Colonic mucosa (tissue), 4 donors: Measurements from ENCODE around the gene MESP2. TPM values are rescaled to one million over a fixed set of nuclear protein-coding genes. Genes with fewer than 3 reads are reported as not detected.
A peak's percentile ranks its signal among the peaks of the same experiment; 100 is the strongest.

Source experiments
- DNase-seq: peaks from one replicate; pipeline ENCODE4 v3.0.0-alpha.2; 2020
- H3K27ac ChIP-seq: fragments of 200-600 bp; one replicate; pipeline ENCODE4 v1.8.0; 2021
- H3K27me3 ChIP-seq: fragments of 200-600 bp; one replicate; pipeline ENCODE4 v1.8.0; 2021
- H3K36me3 ChIP-seq: fragments of 200-600 bp; one replicate; pipeline ENCODE4 v1.8.0; 2021
- H3K4me1 ChIP-seq: fragments of 200-600 bp; one replicate; pipeline ENCODE4 v1.8.0; 2021; ENCODE audit warnings: mild to moderate bottlenecking
- H3K4me3 ChIP-seq: fragments of 200-600 bp; one replicate; pipeline ENCODE4 v1.8.0; 2021
- H3K9ac ChIP-seq, 2 donors: one replicate each; pipeline ENCODE4 v1.7.0; 2013; ENCODE audit warnings: control low read depth in 2 of 2, low read depth in 2 of 2, low read length in 2 of 2
- H3K9me3 ChIP-seq: fragments of 200-600 bp; one replicate; pipeline ENCODE4 v1.8.0; 2021
- CTCF ChIP-seq: fragments of 200-600 bp; IDR thresholded peaks from one replicate; pipeline ENCODE4 v1.8.0; 2022; ENCODE audit warnings: antibody characterized with exemption, mild to moderate bottlenecking
- intact Hi-C: fragments of 100-400 bp; cut with DNase I; formaldehyde crosslinking; loops from one replicate; pipeline ENCODE4 v1.14.1; 2022
- total RNA-seq, 2 donors: library from RNA; stranded (reverse); fragmentation: NEBNext Ultra II Directional in 1 of 2; extraction: Animal tissue kit (Norgen Biotek cat#: 25700) in 1 of 2; gene quantifications; one replicate each; pipeline ENCODE4 v1.2.1, GENCODE V29; 2021
- donor health status: healthy.
- donor health status: DM: no; HTN: no; CAD: no.
- donor health status: DM: no; HTN: no; CAD: no.

MESP2 gene
- total RNA-seq, 2 donors from 2014 or later, result 0.45 to 5.4 TPM

- peaks cover 7% of the 10 kb centered on the region for H3K4me1 ChIP-seq
- no peaks in the 10 kb centered on the region for H3K9me3 ChIP-seq
- intact Hi-C loops, result no loop called here
- H3K4me3 ChIP-seq, result peak within 1 kb of the TSS; percentile 77
- H3K27me3 ChIP-seq, result no peaks in the 10 kb centered on the region
- H3K36me3 ChIP-seq, result no peaks in the 10 kb centered on the region
- peak within 1 kb of the TSS; percentile 39 for H3K27ac ChIP-seq
- DNase-seq, result peak; percentile 91
- H3K9ac ChIP-seq, result peak within 1 kb of the TSS; percentile 71 to 85
- peak; percentile 61 for TF ChIP-seq CTCF
Observed at GRCh38 chr15:89750560-89751542, 25.3 kb upstream of the MESP2 start, which contains the start of gene MESP1. Gene MESP1, minus strand, starts transcription at chr15:89751249. Its CDS starts 18 bp downstream, at chr15:89751231.

DNA sequence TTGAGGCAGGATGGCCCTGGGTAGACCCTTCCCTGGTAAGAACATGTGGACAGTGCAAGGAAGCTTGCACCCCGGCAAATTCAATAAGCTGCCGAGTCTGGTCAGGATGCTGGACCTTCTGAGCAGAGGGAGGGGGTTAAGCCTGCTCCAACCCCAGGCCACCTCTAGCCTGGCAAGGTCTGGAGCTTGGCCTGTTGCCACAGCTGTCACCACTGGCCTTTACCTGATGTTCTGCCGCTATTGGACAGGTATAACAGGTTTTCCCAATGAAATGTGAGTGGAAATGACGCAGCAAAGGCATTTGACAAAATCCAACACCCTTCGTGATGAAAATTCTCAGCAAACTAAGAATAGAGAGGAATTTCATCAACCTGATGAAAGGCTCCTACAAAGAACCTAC lies 24.4 kb upstream of the MESP2 start:
- Histone ChIP-seq H3K36me3 (no peaks in the 10 kb centered on the region), H3K9me3 (no peaks in the 10 kb centered on the region), H3K9ac (peak overlapping the region in 1 of 2 donors; percentile 71), H3K4me1 (peaks cover 7% of the 10 kb centered on the region), H3K4me3 (no peak overlapping the region), H3K27ac (no peak overlapping the region), H3K27me3 (no peaks in the 10 kb centered on the region)
- DNase-seq, result no peak
- intact Hi-C loops, result no loop called here
- TF ChIP-seq CTCF, result no peak

GRCh38 chr15:89753855-89754254 lies 22.3 kb upstream of the MESP2 start:
- Histone ChIP-seq H3K27ac (no peak overlapping the region), H3K27me3 (no peaks in the 10 kb centered on the region), H3K9ac (no peak overlapping the region), H3K36me3 (no peaks in the 10 kb centered on the region), H3K9me3 (no peaks in the 10 kb centered on the region), H3K4me1 (peaks cover 3% of the 10 kb centered on the region), H3K4me3 (no peak overlapping the region)
- intact Hi-C loops, result no loop called here
- no peak for TF ChIP-seq CTCF
- no peak for DNase-seq

GRCh38 chr15:89754361-89755154 lies 21.6 kb upstream of the MESP2 start:
- no peaks in the 10 kb centered on the region for H3K4me1 ChIP-seq
- no peak overlapping the region for H3K9ac ChIP-seq
- H3K9me3 ChIP-seq, result no peaks in the 10 kb centered on the region
- H3K36me3 ChIP-seq, result no peaks in the 10 kb centered on the region
- no peak for TF ChIP-seq CTCF
- no peak overlapping the region for H3K27ac ChIP-seq
- DNase-seq, result no peak
- no peaks in the 10 kb centered on the region for H3K27me3 ChIP-seq
- H3K4me3 ChIP-seq, result no peak overlapping the region
- intact Hi-C loops, result no loop called here

- Histone ChIP-seq H3K27me3 (no peaks in the 10 kb centered on the region), H3K9ac (no peak overlapping the region), H3K27ac (no peak overlapping the region), H3K36me3 (no peaks in the 10 kb centered on the region), H3K4me1 (no peaks in the 10 kb centered on the region), H3K4me3 (no peak overlapping the region), H3K9me3 (no peaks in the 10 kb centered on the region)
- DNase-seq, result no peak
- no peak for TF ChIP-seq CTCF
- intact Hi-C loops, result no loop called here
Observed at GRCh38 chr15:89755701-89756100, 20.4 kb upstream of the MESP2 start.
